CD4-positive, alpha-beta T cell treated with Interleukin-15 for 4 hours (primary cell): ENCODE results near the gene RBM19.

Experiments
- DNase-seq: peaks from one replicate; pipeline ENCODE4 v3.0.0-alpha.2; 2020; ENCODE audit warnings: low spot score

The RBM19 gene

DNA sequence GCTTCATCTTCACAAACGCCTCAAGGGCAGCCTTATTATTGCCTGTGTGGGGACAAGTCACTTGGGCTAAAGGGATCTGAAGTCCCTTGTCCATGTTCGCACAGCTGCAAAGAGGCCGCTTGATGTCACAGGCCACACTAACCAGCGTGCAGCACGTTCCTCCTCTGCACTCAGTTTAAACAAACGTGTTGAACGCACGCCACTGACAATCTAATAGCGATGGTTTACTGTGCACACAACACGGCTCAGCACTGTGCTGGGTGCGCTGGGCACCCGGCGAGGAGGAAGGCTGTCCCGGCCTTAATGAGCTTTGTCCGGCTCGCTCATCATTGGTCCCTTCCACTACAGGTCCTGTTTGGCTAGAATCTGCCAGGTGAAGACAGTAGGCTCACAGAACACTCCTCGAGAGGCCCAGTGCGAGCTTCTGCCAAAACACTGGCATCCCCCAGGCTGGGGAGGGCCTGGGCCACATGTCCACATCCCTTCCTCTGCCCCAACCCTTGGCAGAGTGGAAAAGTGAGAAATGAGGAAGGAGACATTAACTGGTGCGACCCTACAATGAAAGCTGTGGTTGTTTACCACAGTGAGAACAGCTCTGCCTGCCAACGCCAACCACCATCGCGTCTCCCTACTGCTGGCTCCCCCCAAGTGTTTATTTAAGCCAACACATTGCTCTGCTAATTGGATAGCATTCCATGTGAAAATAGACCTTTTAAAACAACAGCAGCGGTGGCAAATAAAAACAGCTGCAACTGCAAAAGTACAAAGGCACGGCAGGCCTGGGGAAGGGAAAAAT is 113.2 kb downstream of the RBM19 start:
- no peak for DNase-seq

- no peak for DNase-seq
Measured at GRCh38 chr12:113852264-113852663, 113.9 kb downstream of the RBM19 start.

DNA sequence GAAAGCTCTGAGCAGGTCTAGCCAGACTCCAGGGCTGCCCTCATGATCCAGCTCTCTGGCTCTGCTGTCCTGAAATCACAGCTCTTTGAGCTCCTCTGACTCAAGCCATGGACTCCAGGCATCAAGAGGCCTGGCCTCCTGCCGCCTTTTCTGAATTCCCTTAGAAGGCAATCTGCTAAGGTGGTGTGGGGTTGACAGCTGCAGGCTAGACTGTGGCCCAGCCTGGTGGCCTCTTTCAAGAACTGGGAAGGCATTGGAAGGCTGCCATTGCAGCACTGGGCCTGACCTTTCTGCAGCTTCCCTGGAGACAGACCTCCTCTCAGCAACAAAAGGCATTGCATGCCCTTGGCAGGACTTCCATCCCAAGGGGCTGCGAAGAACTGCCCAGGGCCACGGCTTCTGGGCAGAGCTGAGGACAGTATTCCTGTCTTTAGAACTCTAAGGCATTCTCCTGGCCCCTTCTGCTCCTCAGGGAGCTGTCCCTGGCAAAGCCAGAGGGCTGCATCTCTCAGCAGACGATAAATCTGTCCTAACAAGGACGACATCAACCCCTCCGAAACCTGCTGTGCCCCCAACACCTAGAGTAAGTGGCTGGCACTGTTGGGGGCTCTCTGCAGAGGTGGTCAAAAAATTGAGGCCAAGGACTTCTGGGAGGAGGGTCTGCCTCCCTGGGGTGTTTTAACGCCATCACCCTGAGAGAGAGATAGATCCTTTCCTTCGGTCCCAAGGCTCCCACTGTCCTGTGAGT is 115.6 kb downstream of the RBM19 start:
- no peak for DNase-seq

DNA sequence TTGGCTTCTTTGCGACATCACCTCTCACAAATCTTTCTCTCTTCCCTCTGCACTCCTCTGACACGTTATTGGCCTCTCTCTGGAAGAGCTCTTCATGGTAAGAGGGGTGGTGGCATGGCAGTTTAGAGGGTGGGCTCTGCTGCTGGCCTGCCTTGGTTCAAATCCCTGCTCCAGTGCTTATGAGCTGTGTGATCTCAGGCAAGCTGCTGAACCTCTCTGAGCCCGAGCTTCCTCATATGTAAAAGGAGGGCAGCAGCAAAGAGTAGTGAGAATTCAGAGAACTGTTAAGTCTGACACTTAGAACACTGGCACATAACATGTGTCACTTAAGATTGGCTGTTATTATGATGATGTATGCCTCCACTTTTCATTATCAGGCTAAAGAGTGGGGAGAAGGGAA is 118.3 kb downstream of the RBM19 start:
- no peak for DNase-seq

GRCh38 chr12:113846883-113847755 is 119.0 kb downstream of the RBM19 start:
- DNase-seq = no peak

GRCh38 chr12:113845900-113846674 is 120.0 kb downstream of the RBM19 start:
- DNase-seq = no peak

DNA sequence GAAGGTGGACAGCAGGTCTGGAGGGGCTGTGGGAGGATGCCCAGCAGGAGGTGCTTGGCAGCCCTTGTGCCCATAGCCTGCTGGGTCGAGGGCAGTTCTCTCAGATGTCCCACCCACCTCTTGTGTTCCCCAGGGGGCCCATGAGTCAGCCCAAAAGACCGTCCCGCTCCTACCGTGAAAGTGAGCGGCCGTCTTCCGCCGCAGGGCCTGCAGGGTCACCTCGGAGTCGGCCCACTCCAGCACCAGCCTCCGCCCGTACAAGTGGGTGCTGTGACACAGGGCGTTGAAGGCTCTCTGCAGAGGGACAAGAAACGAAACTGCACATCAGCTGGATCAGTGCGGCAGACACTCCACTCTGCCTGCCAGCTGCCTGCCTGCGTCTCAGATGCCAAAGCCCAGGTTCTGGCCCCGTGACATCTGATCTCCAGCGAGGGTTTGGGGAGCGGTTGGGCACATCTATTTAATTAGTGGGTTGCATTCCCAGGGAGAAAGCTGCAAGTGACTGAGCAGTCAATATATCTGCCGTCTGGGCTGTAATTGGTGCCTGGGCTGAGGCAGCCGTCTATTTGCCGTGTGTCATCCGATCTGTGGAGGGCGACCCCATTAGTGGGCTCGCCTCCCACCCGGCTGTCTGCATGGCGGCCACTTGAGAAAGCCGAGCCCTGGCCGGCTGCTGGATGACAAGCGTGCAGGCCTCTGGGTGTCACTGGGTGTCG is 121.5 kb downstream of the RBM19 start:
- no peak for DNase-seq

DNA sequence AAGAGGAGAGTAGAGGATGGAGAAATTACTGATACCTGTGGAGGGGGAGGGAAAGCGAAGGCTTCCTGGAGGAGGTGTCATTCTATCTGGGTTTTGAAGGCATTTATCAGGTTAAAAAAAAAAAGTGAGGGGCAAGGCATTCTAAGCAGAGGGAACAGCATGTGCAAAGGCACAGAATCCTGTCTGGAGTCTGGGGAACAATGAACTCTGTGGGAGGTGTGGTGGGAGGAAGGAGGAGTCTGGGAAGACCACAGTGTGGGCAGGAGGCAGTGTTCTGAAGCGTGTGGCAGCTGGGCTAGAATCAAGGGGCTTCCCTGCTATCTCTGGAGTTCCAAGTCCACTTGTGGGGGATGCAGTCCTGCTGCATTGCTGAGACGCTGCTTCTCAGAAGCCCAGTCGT is 123.4 kb downstream of the RBM19 start:
- DNase-seq = no peak

DNA sequence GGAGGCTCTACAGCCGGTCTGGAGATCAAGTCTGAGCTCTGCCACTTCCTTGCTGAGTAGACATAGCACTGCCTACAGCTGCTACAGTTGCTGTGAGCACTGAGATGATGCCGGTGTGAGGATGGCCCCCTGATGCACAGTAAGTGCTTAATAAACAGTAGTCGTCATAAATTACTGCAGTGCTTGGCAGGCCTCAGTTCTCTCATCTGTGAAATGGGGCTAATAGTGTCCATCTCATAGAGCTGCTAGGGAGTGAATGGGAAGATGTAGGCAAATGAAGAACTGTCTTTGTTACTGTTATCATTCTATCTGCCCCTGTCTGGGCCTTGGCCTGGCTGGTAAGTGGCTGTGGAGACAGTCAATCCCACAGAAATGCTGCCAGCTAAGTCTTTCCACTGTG is 124.3 kb downstream of the RBM19 start:
- DNase-seq = no peak

DNA sequence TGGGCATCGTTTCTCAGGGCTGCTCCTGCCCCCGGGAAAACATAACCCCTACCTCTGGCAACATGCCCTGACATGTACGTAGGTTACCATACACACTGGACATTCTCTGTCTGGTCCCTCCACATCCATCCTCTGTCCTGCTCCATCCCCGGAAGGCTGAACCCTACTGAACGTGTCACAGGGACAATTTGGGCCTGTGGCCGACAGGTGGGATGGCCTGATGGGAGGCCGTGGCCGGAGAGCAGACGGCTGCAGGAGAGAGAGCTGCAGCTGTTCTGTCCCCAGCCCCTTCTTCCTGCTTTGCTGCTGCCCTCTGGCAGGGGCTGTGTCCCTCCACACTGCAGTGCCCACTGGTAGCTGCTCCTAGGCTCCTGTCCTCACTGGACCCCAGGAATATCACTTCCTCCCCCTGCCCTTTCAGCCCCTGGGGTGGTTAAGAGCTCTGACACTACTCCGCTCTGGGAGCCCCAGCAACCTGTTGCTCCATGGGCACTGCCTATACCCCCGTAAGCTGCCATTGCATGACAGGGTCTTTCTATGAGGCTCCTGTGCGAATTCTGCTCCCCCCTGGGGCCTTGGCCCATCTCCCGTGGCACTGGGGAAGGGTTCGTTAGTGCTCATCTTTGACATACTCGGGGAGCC is 125.6 kb downstream of the RBM19 start:
- no peak for DNase-seq

GRCh38 chr12:113838896-113839295 is 127.2 kb downstream of the RBM19 start:
- DNase-seq = no peak

GRCh38 chr12:113837528-113838296 is 128.4 kb downstream of the RBM19 start:
- DNase-seq = no peak

DNA sequence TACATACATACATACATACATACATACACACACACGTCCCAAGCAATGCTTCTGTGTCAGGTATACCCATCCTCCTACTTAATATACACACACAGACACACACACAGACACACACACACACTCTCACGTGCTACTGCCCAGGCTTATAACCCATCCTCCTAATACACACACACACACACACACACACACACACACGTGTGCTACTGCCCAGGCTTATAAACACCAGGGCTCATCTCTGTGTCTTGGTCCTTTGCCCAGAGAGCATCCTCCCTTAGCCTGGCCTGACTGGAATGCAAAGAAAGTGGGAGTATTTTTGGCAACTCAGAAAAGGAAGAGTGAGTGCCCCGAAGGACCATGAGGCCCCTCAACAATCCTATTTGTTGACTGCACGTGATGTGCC is 129.0 kb downstream of the RBM19 start:
- DNase-seq = no peak

- DNase-seq = no peak
Measured at GRCh38 chr12:113835896-113836295, 130.2 kb downstream of the RBM19 start.

GRCh38 chr12:113835433-113835832 is 130.7 kb downstream of the RBM19 start:
- no peak for DNase-seq

DNA sequence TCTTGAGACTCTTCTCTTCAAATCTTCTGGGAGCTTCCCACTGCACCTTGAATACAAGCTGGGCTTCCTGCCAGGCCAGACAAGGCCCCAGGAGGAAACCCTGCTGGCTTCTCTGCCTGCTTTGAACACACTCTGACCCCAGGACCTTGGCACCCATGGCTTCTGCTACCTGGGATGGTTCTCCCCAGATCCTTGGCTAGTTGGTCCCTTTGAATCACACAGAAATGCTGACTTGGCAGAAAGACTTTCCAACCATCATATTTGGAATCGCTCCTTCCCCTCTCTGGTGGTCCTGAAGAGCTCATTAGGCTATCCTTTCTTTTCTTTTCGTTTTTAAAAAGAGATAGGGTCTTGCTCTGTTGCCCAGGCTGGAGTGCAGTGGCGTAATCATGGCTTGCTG is 132.7 kb downstream of the RBM19 start:
- no peak for DNase-seq

DNA sequence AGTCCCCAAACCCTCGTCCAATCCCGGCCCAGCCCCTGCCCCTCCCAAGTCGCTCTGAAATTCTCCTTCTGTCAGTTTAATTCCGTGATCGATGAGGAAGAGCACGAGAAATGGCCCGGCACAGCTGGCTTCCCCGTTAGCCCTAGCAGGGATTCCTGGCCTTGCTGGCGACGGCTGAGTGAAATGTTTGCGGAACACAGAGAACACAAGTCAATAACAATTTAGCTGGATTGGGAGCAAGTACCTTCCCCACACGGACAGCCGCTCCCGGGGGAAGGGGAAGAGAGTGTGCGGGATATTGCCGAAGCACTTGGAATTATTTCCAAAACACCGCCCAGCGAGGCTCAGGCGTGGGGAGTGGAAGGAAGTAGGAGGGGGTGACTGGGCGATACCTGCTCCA is 134.6 kb downstream of the RBM19 start:
- DNase-seq = no peak

DNA sequence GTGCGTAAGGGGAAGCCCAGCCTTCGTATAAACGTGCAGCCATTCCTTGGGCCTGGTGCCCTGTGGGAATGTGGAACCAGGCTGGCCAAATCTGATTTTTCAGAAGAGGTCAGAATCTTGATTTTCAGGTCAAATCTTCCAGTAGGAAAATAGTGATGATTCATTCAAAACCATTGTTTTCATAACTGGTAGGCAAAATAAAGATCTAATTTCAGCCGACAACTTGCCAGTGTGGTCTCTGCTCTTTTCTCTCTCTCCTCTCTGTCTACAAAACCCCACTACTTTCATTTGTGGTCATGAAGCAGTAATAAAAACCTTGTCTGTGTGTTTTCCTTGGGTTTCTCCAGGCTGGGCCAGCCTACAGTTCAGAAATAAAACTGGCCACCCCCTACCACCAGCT is 135.1 kb downstream of the RBM19 start:
- DNase-seq = no peak

DNA sequence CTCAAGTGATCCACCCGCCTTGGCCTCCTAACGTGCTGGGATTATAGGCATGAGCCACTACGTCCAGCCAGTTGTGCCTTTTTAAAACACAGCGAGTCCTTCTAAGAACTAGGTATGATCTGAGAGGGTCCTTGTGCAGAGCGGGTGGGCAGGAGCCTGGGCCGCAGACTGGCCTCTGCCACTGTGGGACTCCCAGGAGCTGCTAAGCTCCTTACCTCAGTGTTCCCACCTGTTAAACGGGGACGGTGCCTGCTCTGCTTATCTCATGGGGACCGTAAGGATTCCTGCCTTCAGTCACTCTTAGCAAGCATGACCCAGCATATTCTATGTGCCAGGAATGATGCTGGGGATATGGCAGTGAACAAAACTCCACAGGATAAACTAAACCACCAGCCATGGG is 136.9 kb downstream of the RBM19 start:
- DNase-seq = no peak

GRCh38 chr12:113827539-113828114 is 138.5 kb downstream of the RBM19 start:
- no peak for DNase-seq
